ENCODE data around the gene FER.
"Not testable (repeated sequence)": the region's sequence is repeated elsewhere in the genome, so short reads cannot be mapped to it uniquely, and the experiment has no call there.

Gene FER

GRCh38 chr5:108748401-108749127, 867 bp downstream of the FER start:
- no peak for DNase-seq

- no peak for DNase-seq
These were observed 1.6 kb downstream of the FER start for GRCh38 chr5:108749128-108749861.

GRCh38 chr5:108753331-108753730, 5.6 kb downstream of the FER start:
- no peak for DNase-seq

GRCh38 chr5:108753877-108754276, 6.2 kb downstream of the FER start:
- no peak for DNase-seq

GRCh38 chr5:108760512-108760911, 12.8 kb downstream of the FER start:
- no peak for DNase-seq

- DNase-seq = no peak
These were observed 15.0 kb downstream of the FER start for GRCh38 chr5:108762660-108763059.

GRCh38 chr5:108763222-108763916, 15.7 kb downstream of the FER start:
- DNase-seq = no peak

GRCh38 chr5:108765647-108766046, 17.9 kb downstream of the FER start:
- no peak for DNase-seq

- DNase-seq = not testable (repeated sequence)
These were observed 19.2 kb downstream of the FER start for GRCh38 chr5:108766916-108767315.

- no peak for DNase-seq
These were observed 21.7 kb downstream of the FER start for GRCh38 chr5:108769352-108769751.

- DNase-seq = no peak
These were observed 24.9 kb downstream of the FER start for GRCh38 chr5:108772626-108773025.

- DNase-seq = no peak
These were observed 25.6 kb downstream of the FER start for GRCh38 chr5:108773330-108773729.

- DNase-seq = not testable (repeated sequence)
These were observed 26.4 kb downstream of the FER start for GRCh38 chr5:108774079-108774478.

GRCh38 chr5:108777582-108777981, 29.9 kb downstream of the FER start:
- DNase-seq = not testable (repeated sequence)

GRCh38 chr5:108784577-108784976, 36.9 kb downstream of the FER start:
- DNase-seq = not testable (repeated sequence)

- no peak for DNase-seq
These were observed 39.2 kb downstream of the FER start for GRCh38 chr5:108786806-108787483.

GRCh38 chr5:108788142-108788541, 40.4 kb downstream of the FER start:
- no peak for DNase-seq

GRCh38 chr5:108793207-108793606, 45.5 kb downstream of the FER start:
- DNase-seq = no peak

GRCh38 chr5:108794349-108794748, 46.7 kb downstream of the FER start:
- DNase-seq = not testable (repeated sequence)

GRCh38 chr5:108797396-108797795, 49.7 kb downstream of the FER start:
- no peak for DNase-seq

- no peak for DNase-seq
These were observed 50.3 kb downstream of the FER start for GRCh38 chr5:108797986-108798385.

- DNase-seq = no peak
These were observed 51.0 kb downstream of the FER start for GRCh38 chr5:108798513-108799265.
